ENCODE results near the gene FBXO42. TPM values are rescaled to one million over a fixed set of nuclear protein-coding genes. Genes with fewer than 3 reads are reported as not detected.

FBXO42 gene
- total and polyA plus RNA-seq, 2 of the 4 experiments (the other 2 are of a cell fraction) = 12.0 to 18.8 TPM

DNA sequence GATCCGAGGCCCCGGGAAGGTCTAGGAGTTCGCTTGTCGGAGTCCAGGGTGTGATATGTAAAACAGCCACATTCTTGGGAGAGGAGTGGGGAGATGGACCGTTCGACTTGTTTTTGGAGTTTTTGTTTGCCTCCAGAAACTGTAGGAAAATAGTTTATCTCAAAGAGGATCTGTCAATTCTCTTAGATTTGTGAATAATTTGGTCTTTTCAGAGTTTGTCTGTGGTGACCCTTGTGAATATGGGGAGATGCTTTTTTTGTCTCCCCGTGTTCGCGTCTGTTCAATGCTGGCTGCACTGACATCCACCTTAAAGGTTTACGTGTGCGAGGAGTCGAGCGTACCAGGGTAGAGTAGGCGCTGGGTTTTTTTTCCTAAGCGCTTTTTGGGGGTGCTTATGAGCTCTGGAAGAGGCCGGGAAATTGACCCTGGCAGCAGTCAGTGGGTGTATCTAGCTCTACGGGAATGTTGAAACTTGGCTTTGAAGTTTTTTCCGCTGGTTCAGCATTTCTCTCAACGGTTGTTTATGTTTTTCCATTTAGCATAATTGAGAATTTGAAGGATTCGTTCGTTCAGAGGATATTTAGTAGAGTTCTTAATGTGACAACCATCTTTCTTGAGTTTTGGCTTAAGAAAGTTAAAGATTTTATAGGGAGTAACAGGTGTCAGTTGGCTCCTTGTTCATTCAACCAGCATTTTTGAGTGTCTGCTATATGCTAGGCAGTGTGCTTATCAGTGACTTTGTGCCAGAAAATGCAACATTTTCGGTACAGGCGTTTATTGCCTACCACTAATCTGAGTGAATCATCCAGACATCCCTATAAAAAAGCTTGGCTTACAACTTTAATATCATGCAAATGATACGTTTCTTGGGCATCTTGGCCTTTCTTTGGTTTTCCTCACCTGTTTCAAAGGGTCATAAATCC lies 15.9 kb upstream of the FBXO42 start (continued):
- TF ChIP-seq, protein P1, sequence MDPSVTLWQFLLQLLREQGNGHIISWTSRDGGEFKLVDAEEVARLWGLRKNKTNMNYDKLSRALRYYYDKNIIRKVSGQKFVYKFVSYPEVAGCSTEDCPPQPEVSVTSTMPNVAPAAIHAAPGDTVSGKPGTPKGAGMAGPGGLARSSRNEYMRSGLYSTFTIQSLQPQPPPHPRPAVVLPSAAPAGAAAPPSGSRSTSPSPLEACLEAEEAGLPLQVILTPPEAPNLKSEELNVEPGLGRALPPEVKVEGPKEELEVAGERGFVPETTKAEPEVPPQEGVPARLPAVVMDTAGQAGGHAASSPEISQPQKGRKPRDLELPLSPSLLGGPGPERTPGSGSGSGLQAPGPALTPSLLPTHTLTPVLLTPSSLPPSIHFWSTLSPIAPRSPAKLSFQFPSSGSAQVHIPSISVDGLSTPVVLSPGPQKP (IDR thresholded peaks at IDR 0.05; ENCODE audit: borderline replicate concordance, low read depth, low read length) = no peak
- no peak for TF ChIP-seq SMC3 (IDR thresholded peaks at IDR 0.05; ENCODE audit: low read depth, low read length)

Measured in IMR-90 (cell line).